ENCODE results near the gene ID2. TPM values are rescaled to one million over a fixed set of nuclear protein-coding genes. Genes with fewer than 3 reads are reported as not detected.

ID2 gene
- total and polyA plus RNA-seq, 2 of the 13 experiments (the other 11 are each of a cell fraction or from before 2014, with no cell fraction given), result 214 to 719 TPM

DNA sequence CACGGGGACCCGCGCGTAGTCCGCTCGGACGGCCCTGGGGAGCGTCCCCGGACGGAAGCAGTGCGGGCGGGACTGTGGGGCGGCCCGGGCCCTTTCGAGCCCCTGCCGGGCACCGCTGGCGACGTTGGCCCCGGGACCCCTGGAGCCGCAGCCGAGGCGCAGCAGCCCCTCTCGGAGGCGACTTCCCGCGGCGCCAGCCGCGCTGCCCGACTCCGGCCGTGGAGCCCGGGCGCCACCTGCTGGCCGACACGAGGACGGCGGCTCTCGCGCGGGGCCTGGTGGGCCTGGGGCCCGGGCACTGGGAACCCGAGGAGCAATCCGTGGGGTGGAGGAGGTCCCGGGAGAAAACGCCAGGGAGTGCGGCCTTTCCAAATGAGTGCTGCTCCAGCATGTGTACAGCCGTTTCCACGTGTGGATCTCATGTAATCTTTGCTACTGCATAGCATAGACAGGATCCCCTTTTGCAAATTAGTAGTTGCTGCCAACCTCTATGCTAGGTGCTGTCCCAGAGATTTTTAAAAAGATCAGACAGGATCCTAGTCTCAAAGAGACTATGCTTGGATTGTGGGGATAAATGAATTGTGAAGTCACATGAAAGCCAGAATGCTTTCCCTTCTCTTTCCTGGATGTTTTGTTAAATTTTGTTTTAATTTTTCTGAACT is 4.0 kb downstream of the ID2 start (continued):
- TF ChIP-seq, protein P1, sequence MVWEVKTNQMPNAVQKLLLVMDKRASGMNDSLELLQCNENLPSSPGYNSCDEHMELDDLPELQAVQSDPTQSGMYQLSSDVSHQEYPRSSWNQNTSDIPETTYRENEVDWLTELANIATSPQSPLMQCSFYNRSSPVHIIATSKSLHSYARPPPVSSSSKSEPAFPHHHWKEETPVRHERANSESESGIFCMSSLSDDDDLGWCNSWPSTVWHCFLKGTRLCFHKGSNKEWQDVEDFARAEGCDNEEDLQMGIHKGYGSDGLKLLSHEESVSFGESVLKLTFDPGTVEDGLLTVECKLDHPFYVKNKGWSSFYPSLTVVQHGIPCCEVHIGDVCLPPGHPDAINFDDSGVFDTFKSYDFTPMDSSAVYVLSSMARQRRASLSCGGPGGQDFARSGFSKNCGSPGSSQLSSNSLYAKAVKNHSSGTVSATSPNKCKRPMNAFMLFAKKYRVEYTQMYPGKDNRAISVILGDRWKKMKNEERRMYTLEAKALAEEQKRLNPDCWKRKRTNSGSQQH (CRISPR knock-in tag; IDR thresholded peaks at IDR 0.05; ENCODE audit: low read depth), result peak; percentile 77; the same call in 1 of the 2 replicates
- peak; percentile 79; the same call in 1 of the 2 replicates for TF ChIP-seq IRX3 (CRISPR knock-in tag; IDR thresholded peaks at IDR 0.05; ENCODE audit: borderline replicate concordance, low read depth)
- TF ChIP-seq, protein P2, sequence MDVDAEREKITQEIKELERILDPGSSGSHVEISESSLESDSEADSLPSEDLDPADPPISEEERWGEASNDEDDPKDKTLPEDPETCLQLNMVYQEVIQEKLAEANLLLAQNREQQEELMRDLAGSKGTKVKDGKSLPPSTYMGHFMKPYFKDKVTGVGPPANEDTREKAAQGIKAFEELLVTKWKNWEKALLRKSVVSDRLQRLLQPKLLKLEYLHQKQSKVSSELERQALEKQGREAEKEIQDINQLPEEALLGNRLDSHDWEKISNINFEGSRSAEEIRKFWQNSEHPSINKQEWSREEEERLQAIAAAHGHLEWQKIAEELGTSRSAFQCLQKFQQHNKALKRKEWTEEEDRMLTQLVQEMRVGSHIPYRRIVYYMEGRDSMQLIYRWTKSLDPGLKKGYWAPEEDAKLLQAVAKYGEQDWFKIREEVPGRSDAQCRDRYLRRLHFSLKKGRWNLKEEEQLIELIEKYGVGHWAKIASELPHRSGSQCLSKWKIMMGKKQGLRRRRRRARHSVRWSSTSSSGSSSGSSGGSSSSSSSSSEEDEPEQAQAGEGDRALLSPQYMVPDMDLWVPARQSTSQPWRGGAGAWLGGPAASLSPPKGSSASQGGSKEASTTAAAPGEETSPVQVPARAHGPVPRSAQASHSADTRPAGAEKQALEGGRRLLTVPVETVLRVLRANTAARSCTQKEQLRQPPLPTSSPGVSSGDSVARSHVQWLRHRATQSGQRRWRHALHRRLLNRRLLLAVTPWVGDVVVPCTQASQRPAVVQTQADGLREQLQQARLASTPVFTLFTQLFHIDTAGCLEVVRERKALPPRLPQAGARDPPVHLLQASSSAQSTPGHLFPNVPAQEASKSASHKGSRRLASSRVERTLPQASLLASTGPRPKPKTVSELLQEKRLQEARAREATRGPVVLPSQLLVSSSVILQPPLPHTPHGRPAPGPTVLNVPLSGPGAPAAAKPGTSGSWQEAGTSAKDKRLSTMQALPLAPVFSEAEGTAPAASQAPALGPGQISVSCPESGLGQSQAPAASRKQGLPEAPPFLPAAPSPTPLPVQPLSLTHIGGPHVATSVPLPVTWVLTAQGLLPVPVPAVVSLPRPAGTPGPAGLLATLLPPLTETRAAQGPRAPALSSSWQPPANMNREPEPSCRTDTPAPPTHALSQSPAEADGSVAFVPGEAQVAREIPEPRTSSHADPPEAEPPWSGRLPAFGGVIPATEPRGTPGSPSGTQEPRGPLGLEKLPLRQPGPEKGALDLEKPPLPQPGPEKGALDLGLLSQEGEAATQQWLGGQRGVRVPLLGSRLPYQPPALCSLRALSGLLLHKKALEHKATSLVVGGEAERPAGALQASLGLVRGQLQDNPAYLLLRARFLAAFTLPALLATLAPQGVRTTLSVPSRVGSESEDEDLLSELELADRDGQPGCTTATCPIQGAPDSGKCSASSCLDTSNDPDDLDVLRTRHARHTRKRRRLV (CRISPR knock-in tag; IDR thresholded peaks at IDR 0.05), result no peak
- TF ChIP-seq NFATC3 (CRISPR knock-in tag; IDR thresholded peaks at IDR 0.05), result no peak
- TF ChIP-seq ADNP (CRISPR knock-in tag; IDR thresholded peaks at IDR 0.05), result no peak
- TF ChIP-seq ZNF557 (CRISPR knock-in tag; IDR thresholded peaks at IDR 0.05), result no peak
- peak; percentile 44 for TF ChIP-seq ZNF777 (CRISPR knock-in tag; IDR thresholded peaks at IDR 0.05)
- no peak for TF ChIP-seq XBP1 (CRISPR knock-in tag; IDR thresholded peaks at IDR 0.05)
- TF ChIP-seq FOSL1 (CRISPR knock-in tag; IDR thresholded peaks at IDR 0.05; ENCODE audit: borderline replicate concordance), result no peak
- TF ChIP-seq, protein P3, sequence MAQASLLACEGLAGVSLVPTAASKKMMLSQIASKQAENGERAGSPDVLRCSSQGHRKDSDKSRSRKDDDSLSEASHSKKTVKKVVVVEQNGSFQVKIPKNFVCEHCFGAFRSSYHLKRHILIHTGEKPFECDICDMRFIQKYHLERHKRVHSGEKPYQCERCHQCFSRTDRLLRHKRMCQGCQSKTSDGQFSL (CRISPR knock-in tag; IDR thresholded peaks at IDR 0.05), result no peak
- TF ChIP-seq, protein P4, sequence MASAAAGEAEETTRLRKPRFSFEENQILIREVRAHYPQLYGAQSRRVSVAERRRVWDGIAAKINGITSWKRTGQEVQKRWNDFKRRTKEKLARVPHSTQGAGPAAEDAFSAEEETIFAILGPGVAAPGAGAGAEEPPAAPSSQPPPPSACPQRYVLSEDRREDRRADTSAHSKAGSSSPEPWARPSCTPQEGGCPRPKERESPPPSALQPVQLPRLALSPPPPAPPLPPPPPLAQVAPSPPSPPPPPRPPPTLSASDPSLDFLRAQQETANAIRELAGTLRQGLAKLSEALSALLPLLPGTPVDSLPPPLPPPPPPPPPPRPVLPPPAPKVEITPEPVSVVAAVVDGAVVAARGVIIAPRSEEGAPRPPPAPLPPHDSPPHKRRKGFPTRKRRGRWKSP (CRISPR knock-in tag; IDR thresholded peaks at IDR 0.05), result peak; percentile 90
- no peak for TF ChIP-seq ZNF383 (CRISPR knock-in tag; IDR thresholded peaks at IDR 0.05; ENCODE audit: borderline replicate concordance)
- TF ChIP-seq ZNF547 (CRISPR knock-in tag; IDR thresholded peaks at IDR 0.05), result no peak; the same call in 1 of the 2 replicates
- no peak for TF ChIP-seq ZSCAN9 (CRISPR knock-in tag; IDR thresholded peaks at IDR 0.05; ENCODE audit: borderline replicate concordance)
- TF ChIP-seq HCFC1 (IDR thresholded peaks at IDR 0.05; ENCODE audit: low read depth, low read length), result no peak
- peak; percentile 99 for TF ChIP-seq STAG1 (CRISPR knock-in tag; IDR thresholded peaks at IDR 0.05)
- no peak for TF ChIP-seq ZNF143 (CRISPR knock-in tag; IDR thresholded peaks at IDR 0.05)
- TF ChIP-seq ZFP41 (CRISPR knock-in tag; IDR thresholded peaks at IDR 0.05; ENCODE audit: borderline replicate concordance), result no peak
- peak; percentile 58 for TF ChIP-seq ZFY (CRISPR knock-in tag; IDR thresholded peaks at IDR 0.05)
- TF ChIP-seq, protein P5, sequence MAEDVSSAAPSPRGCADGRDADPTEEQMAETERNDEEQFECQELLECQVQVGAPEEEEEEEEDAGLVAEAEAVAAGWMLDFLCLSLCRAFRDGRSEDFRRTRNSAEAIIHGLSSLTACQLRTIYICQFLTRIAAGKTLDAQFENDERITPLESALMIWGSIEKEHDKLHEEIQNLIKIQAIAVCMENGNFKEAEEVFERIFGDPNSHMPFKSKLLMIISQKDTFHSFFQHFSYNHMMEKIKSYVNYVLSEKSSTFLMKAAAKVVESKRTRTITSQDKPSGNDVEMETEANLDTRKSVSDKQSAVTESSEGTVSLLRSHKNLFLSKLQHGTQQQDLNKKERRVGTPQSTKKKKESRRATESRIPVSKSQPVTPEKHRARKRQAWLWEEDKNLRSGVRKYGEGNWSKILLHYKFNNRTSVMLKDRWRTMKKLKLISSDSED (CRISPR knock-in tag; IDR thresholded peaks at IDR 0.05), result 0 out of 2 replicates have a peak, but pooled peaks have one; percentile 66
- no peak for TF ChIP-seq IKZF1 (IDR thresholded peaks at IDR 0.05)
- no peak for TF ChIP-seq CENPX (CRISPR knock-in tag; IDR thresholded peaks at IDR 0.05)
- no peak for TF ChIP-seq GPN1 (CRISPR knock-in tag; IDR thresholded peaks at IDR 0.05; ENCODE audit: borderline replicate concordance)

Data from HepG2 (cell line).